Islet of Langerhans (tissue), 1 donor: ENCODE data around the gene BORCS8.

Experiments used
- FAIRE-seq: peaks from one replicate; lab custom pipeline; 2011; peaks lifted over from hg19 to GRCh38; lab: Jason Lieb, UNC

Gene BORCS8

DNA sequence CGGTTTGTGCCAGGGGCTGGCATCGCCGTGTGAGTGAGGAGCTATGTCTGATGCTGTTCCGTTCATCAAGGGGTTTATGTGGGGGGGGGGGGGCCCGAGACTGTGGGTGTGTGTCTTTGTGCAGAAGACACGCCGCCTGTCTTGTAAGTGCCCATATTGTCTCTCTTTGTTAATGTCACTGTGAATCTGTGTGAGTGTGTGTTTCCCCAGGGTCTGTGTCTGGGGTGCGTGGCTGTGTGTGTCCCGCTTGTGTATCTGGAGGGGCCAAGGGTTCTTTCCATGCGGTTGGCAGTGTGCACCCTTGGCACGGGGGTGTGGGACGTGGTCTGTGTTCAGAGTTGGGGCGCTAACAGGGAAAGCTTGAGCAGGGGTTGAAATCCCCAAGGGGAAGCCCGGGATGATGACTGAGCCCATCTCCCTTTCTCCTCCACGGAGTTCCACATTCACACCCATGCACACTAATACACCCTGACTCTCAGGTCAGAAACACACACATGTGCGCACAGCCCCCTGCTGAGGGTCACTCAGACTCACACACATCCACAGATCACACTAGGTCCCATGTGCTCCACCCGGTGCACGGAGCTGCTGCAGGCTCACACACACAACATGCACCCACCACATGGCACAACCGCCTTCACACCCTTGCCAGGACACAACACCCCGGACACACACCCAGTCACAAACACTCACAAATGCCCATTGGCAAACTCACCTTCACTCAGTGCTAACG, 21.6 kb upstream of the BORCS8 start:
- no peak for FAIRE-seq

- FAIRE-seq, result no peak
Observed at GRCh38 chr19:19212916-19213315, 21.0 kb upstream of the BORCS8 start.

GRCh38 chr19:19211499-19212420, 19.8 kb upstream of the BORCS8 start, which contains the start of gene NCAN:
NCAN (plus strand) TSS chr19:19211958; CDS start chr19:19216954, 4,996 bp downstream.
- no peak for FAIRE-seq

GRCh38 chr19:19209372-19209771, 17.4 kb upstream of the BORCS8 start:
- no peak for FAIRE-seq

DNA sequence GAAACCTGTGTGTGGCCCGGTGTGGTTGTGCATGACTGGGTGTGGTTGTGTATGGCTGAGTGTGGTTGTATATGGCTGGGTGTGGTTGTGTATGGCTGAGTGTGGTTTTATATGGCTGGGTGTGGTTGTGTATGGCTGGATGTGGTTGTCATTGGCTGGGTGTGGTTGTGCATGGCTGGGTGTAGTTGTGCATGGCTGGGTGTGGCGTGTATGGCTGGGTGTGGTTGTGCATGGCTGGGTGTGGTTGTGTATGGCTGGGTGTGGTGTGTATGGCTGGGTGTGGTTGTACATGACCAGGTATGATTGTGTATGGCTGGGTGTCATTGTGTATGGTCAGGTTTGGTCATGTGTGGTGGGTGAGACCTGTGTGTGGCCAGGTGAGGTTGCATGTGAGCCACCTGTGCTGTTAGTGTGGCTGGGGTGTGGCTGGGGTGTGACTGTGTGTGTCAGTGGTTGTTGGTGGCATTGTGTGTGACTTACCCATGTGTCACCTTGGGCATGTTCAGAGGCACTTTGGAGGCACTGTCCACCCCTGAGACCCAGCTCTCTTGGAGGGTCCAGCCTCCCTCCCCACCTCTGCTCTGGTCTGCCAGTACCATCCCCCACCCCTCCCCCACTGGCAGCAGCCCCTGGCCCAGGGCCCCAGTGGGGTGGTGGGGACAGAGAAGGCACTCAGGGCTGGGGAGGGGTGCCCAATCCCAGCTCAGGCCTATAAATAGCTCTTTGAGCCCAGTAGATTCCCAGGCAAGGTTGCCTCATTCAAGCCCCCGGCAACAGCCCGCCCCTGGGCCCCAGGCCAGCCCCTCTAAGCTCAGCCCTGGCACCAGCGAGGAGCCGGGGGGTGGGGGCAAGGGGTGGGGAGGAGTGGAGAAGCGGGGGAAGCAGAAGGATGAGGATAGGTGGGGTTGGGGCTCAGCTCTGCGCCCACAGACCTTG, 16.0 kb upstream of the BORCS8 start:
- no peak for FAIRE-seq

DNA sequence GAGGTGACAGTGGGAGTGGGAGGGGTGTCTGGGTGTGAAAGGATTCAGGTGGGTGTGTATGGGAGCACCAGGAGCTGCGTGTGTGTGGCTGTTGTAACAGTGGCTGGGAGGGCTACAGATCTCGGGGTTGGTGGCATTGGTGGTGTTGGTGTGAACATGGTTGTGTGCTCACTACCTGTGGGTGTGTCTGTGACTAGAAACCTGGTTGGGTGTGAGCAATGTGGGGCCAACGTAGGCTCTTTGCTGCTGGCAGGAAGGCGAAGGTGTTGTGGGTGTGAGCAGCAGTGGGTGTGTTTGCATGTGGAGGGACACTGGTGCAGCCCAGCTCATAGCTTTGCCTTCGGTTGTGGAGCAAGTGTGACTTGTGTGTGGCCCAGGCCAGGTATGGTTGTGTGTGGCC, 15.0 kb upstream of the BORCS8 start:
- FAIRE-seq, result no peak

- no peak for FAIRE-seq
Observed at GRCh38 chr19:19205416-19206410, 13.8 kb upstream of the BORCS8 start.

GRCh38 chr19:19204181-19204580, 12.2 kb upstream of the BORCS8 start:
- FAIRE-seq, result no peak

- peak; percentile 89 for FAIRE-seq
Observed at GRCh38 chr19:19203012-19203856, 11.3 kb upstream of the BORCS8 start, which contains the start of gene NR2C2AP. NR2C2AP (minus strand) TSS chr19:19203414; CDS start chr19:19203060, 354 bp downstream.

GRCh38 chr19:19202707-19203011, 10.7 kb upstream of the BORCS8 start:
- FAIRE-seq, result no peak

GRCh38 chr19:19201697-19202630, 10.0 kb upstream of the BORCS8 start:
- no peak for FAIRE-seq

DNA sequence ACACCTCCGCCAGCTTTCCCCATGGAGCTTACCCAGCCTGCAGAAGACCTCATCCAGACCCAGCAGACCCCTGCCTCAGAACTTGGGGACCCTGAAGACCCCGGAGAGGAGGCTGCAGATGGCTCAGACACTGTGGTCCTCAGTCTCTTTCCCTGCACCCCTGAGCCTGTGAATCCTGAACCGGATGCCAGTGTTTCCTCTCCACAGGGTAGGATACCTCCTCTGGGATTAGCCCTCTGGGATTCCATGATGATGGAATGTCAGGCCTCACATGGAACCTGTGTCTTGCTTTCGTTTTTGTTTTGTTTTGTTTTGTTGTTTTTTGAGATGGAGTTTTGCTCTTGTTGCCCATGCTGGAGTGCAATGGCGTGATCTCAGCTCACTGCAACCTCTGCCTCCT, 2.0 kb upstream of the BORCS8 start:
- FAIRE-seq, result no peak

DNA sequence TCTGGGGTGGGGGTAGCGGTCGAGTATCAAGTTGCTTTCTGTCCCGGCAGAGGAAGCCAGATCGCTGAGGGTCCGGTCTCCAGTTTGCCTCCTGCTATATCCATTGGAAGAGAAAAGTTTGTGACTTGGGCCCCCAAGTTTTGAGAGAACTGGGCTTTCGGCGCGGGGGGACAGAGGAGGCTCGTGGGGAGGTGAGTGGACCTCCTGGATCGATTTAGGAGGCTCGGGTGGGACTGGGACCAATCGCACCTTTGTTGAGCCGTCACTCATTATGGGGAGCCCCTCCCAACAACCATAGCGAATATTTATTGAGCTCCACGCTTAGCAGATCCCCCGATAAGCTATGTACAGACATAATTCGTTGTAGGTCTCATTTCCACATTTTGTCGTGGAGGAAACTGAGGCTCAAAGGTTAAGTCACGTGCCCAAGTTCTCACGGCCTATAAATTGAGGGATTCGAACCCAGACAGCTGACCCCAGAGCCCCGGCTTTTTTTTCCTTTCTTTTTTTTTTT, 1.0 kb upstream of the BORCS8 start:
- no peak for FAIRE-seq

DNA sequence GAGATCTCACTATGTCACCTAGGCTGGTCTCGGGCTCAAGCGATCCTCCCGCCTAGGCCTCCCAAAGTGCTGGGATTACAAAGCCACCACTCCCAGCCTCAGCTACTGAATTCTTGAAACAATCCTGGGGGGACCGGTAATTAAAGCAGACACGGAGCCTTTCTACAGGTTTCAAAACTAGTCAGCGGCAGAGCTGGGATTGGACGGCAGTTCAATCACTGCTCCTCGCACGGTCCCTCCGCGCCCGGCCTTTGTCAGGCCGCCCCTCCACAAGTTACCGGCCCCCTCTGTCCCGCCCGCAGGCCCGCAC, 229 bp downstream of the BORCS8 start:
- FAIRE-seq, result no peak

GRCh38 chr19:19186742-19187141, 5.2 kb downstream of the BORCS8 start:
- no peak for FAIRE-seq

DNA sequence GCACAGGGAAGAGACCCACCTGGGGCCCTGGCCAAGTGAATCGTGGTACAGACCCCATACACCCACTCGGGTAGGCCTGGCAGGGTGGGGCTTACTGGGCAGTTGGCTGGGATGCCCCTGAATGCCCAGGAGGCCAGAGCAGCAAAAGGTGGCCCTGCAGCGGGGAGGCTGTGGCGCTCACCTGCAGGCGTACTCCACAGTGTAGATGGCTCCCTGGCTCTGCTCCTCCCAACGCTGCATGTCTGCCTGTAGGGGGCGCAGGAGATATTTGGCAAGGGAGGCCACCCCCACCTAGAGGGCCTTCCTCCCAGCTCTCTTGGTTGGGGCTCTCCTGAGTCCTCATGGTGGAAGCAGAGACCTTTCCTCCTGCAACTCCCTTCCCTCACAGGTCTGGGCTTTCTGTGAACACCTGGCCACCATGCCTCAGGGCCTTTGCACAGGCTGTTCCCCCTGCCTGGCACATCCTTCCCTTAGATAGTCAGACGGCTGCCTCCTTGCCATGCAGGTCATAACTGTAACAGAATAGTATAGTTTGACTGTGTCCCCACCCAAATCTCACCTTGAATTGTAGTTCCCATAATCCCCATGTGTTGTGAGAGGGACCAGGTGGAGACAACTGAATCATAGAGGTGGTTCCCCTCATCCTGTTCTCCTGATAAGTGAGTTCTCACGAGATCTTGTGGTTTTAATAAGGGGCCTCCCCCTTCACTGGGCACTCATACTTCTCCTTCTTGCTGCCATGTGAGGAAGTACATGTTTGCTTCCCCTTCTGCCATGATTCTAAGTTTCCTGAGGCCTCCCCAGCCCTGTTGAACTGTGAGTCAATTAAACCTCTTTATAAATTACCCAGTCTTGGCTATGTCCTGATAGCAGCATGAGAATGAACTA, 5.9 kb downstream of the BORCS8 start:
- FAIRE-seq, result no peak

- FAIRE-seq, result no peak
Observed at GRCh38 chr19:19181488-19181998, 10.4 kb downstream of the BORCS8 start.
